ENCODE results near the gene WDR72.
A peak's percentile ranks its signal among the peaks of the same experiment; 100 is the strongest.
"Not testable (repeated sequence)": the region's sequence is repeated elsewhere in the genome, so short reads cannot be mapped to it uniquely, and the experiment has no call there.

Gene WDR72

GRCh38 chr15:53589520-53590057 lies 169.9 kb downstream of the WDR72 start:
- DNase-seq (ENCODE audit: low spot score) = no peak

- DNase-seq (ENCODE audit: low spot score) = no peak
Measured at GRCh38 chr15:53588773-53589172, 170.7 kb downstream of the WDR72 start.

GRCh38 chr15:53586799-53587198 lies 172.7 kb downstream of the WDR72 start:
- DNase-seq (ENCODE audit: low spot score) = peak; percentile 72

- no peak for DNase-seq (ENCODE audit: low spot score)
Measured at GRCh38 chr15:53581513-53581912, 177.9 kb downstream of the WDR72 start.

- no peak for DNase-seq (ENCODE audit: low spot score)
Measured at GRCh38 chr15:53580366-53580765, 179.1 kb downstream of the WDR72 start.

GRCh38 chr15:53576841-53577240 lies 182.6 kb downstream of the WDR72 start:
- DNase-seq (ENCODE audit: low spot score) = no peak

- DNase-seq (ENCODE audit: low spot score) = no peak
Measured at GRCh38 chr15:53573091-53573490, 186.4 kb downstream of the WDR72 start.

- DNase-seq (ENCODE audit: low spot score) = no peak
Measured at GRCh38 chr15:53569751-53570480, 189.5 kb downstream of the WDR72 start.

- no peak for DNase-seq (ENCODE audit: low spot score)
Measured at GRCh38 chr15:53566912-53567311, 192.6 kb downstream of the WDR72 start.

GRCh38 chr15:53565721-53566120 lies 193.7 kb downstream of the WDR72 start:
- no peak for DNase-seq (ENCODE audit: low spot score)

- DNase-seq (ENCODE audit: low spot score) = no peak
Measured at GRCh38 chr15:53564647-53565046, 194.8 kb downstream of the WDR72 start.

GRCh38 chr15:53563627-53564026 lies 195.8 kb downstream of the WDR72 start:
- DNase-seq (ENCODE audit: low spot score) = no peak

GRCh38 chr15:53559364-53560277 lies 199.8 kb downstream of the WDR72 start:
- DNase-seq (ENCODE audit: low spot score) = no peak

- DNase-seq (ENCODE audit: low spot score) = no peak
Measured at GRCh38 chr15:53558384-53558783, 201.1 kb downstream of the WDR72 start.

GRCh38 chr15:53555226-53555625 lies 204.2 kb downstream of the WDR72 start:
- no peak for DNase-seq (ENCODE audit: low spot score)

GRCh38 chr15:53549697-53550305 lies 209.7 kb downstream of the WDR72 start:
- DNase-seq (ENCODE audit: low spot score) = no peak

GRCh38 chr15:53548236-53548635 lies 211.2 kb downstream of the WDR72 start:
- DNase-seq (ENCODE audit: low spot score) = no peak

GRCh38 chr15:53540626-53541300 lies 218.7 kb downstream of the WDR72 start:
- not testable (repeated sequence) for DNase-seq (ENCODE audit: low spot score)

- DNase-seq (ENCODE audit: low spot score) = no peak
Measured at GRCh38 chr15:53539878-53540277, 219.6 kb downstream of the WDR72 start.

GRCh38 chr15:53536479-53537120 lies 222.9 kb downstream of the WDR72 start:
- no peak for DNase-seq (ENCODE audit: low spot score)

- DNase-seq (ENCODE audit: low spot score) = no peak
Measured at GRCh38 chr15:53535886-53536285, 223.6 kb downstream of the WDR72 start.

All from ecto neural progenitor cell (in vitro differentiated cells).